ENCODE data around the gene CNOT3. TPM values are rescaled to one million over a fixed set of nuclear protein-coding genes. Genes with fewer than 3 reads are reported as not detected.
A peak's percentile ranks its signal among the peaks of the same experiment; 100 is the strongest.

The CNOT3 gene
- total and polyA plus RNA-seq, 2 of the 13 experiments (the other 11 are each of a cell fraction or from before 2014, with no cell fraction given): 4.3 to 5.8 TPM

DNA sequence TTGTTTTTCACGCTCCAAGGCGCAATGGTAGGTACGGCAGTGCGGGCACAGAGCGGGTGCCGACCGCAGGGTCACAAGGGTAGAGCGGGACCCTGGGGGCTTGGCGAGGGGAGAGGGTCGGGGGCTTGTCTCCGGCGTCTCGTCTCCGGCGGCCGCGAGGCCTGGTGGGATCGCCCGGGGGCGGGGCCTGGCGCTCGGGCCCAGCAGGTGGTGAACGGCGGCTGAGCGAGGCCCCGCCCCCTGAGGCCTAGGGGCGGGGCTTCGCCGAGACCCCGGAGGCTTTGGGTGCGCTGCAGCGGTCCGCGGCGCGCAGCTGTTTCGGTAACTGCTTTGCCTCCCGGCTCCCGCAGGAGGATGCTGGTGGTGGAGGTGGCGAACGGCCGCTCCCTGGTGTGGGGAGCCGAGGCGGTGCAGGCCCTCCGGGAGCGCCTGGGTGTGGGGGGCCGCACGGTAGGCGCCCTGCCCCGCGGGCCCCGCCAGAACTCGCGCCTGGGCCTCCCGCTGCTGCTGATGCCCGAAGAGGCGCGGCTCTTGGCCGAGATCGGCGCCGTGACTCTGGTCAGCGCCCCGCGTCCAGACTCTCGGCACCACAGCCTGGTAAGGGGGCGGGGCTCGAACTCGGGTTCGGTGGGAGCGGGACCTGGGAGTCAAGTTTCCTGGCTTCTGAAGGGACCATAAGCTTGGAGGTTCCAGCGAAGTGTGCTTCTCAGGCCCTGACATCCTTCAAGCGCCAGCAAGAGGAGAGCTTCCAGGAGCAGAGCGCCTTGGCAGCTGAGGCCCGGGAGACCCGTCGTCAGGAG is 53.6 kb downstream of the CNOT3 start, which contains the start of gene TSEN34:
Gene TSEN34, plus strand, starts transcription at position 298 of the 800 bp plus-strand sequence. Its CDS starts 57 bp downstream, at position 355.
- TSS peak; percentile 47 for BruUV-seq (replicated peaks)
- Histone ChIP-seq H4K20me1 (ENCODE audit: insufficient read depth, low read length) (no peaks in the 10 kb centered on the region), H2AFZ (ENCODE audit: low read length) (no peak within 1 kb of the TSS), H3K79me2 (ENCODE audit: insufficient read depth, low read length) (peaks cover 28% of the 10 kb centered on the region), H3K4me1 (ENCODE audit: insufficient read depth, low read length) (peaks cover 40% of the 10 kb centered on the region), H3K36me3 (replicated peaks in 1 of 2; ENCODE audit: control insufficient read depth in 1 of 2, insufficient read depth in 2 of 2, low read length in 2 of 2) (peaks cover 6 to 27% of the 10 kb centered on the region in 2 experiments; a peak in 4 of 5 replicates), H3K4me2 (ENCODE audit: low read depth, low read length) (peak within 1 kb of the TSS; percentile 93), H3K27ac (ENCODE audit: extremely low read length, insufficient read depth, low read length) (peak within 1 kb of the TSS; percentile 96), H3K9me3 (ENCODE audit: low read length) (no peaks in the 10 kb centered on the region), H3K4me3 (replicated peaks in 1 of 3; ENCODE audit: insufficient read depth in 1 of 3, low read depth in 2 of 3, low read length in 3 of 3) (peak within 1 kb of the TSS; percentile 82 to 91 (median 88)), H3K27me3 (ENCODE audit: control insufficient read depth in 1 of 2, insufficient read depth in 2 of 2, low read length in 2 of 2) (no peaks in the 10 kb centered on the region), H3K9ac (ENCODE audit: insufficient read depth, low read depth, low read length) (peak within 1 kb of the TSS; percentile 92)
- POLR2A ChIA-PET: interaction anchor here (0.8 to 4.9 kb wide), 11 partner anchors 11 to 327 kb away, joined by 3 to 306 read pairs (median 7); partner anchors contain the start of genes CNOT3, LENG1, MYADM and PRPF31
- DNase-seq (ENCODE audit: low spot score): peak; percentile 71
- 3% methylated on average over 15 of the region's 77 CpGs for WGBS (ENCODE audit: low lambda C conversion rate)
- FAIRE-seq: no peak
- in situ Hi-C loops (cut with HindIII; ENCODE audit: extremely low pct_ligation_motif_present, low pct_unique_long_range_greater_than_20kb): no loop called here
- CTCF ChIA-PET (ENCODE audit: low intra/inter-chr PET ratio, low total read pairs): no interaction called here
- intact Hi-C loops (cut with micrococcal nuclease; ENCODE audit: unreplicated experiment): loop anchor here (2.0 to 5.0 kb wide), 2 partner anchors 20 to 41 kb away; no protein-coding TSS in a partner anchor
- peak; percentile 46 for ATAC-seq
- no peak for TF ChIP-seq PCBP2 (optimal IDR thresholded peaks at IDR 0.05; ENCODE audit: low read depth, low read length, poor library complexity, severe bottlenecking)
- TF ChIP-seq, protein P1, sequence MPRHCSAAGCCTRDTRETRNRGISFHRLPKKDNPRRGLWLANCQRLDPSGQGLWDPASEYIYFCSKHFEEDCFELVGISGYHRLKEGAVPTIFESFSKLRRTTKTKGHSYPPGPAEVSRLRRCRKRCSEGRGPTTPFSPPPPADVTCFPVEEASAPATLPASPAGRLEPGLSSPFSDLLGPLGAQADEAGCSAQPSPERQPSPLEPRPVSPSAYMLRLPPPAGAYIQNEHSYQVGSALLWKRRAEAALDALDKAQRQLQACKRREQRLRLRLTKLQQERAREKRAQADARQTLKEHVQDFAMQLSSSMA (CRISPR knock-in tag; IDR thresholded peaks at IDR 0.05): no peak
- TF ChIP-seq ZNF30 (CRISPR knock-in tag; IDR thresholded peaks at IDR 0.05): no peak
- peak; percentile 85; the same call in 1 of the 2 replicates for TF ChIP-seq ZNF235 (CRISPR knock-in tag; IDR thresholded peaks at IDR 0.05; ENCODE audit: borderline replicate concordance)
- TF ChIP-seq MEIS2 (CRISPR knock-in tag; IDR thresholded peaks at IDR 0.05): peak; percentile 33; the same call in 1 of the 2 replicates
- TF ChIP-seq ZNF839 (CRISPR knock-in tag; IDR thresholded peaks at IDR 0.05; ENCODE audit: borderline replicate concordance): 0 out of 2 replicates have a peak, but pooled peaks have one; percentile 37
- TF ChIP-seq SYNCRIP (IDR thresholded peaks at IDR 0.05; ENCODE audit: insufficient read depth, low read depth, low read length): no peak
- peak; percentile 21; the same call in 1 of the 2 replicates for TF ChIP-seq ZSCAN12 (CRISPR knock-in tag; IDR thresholded peaks at IDR 0.05)
- TF ChIP-seq ATF1 (CRISPR knock-in tag; IDR thresholded peaks at IDR 0.05): no peak
- peak; percentile 54; the same call in 1 of the 2 replicates for TF ChIP-seq KDM5B (CRISPR knock-in tag; IDR thresholded peaks at IDR 0.05; ENCODE audit: borderline replicate concordance)
- 0 out of 2 replicates have a peak, but pooled peaks have one; percentile 40 for TF ChIP-seq POLR2G (IDR thresholded peaks at IDR 0.05; ENCODE audit: low read depth, low read length)
- no peak for TF ChIP-seq EP300 (IDR thresholded peaks at IDR 0.05; ENCODE audit: low read depth in 2 of 2, low read length in 2 of 2)
- TF ChIP-seq EP300 (CRISPR knock-in tag; IDR thresholded peaks at IDR 0.05; ENCODE audit: borderline replicate concordance): 0 out of 2 replicates have a peak, but pooled peaks have one; percentile 26
- TF ChIP-seq ZNF17 (CRISPR knock-in tag; IDR thresholded peaks at IDR 0.05): no peak
- TF ChIP-seq GLI4 (CRISPR knock-in tag; IDR thresholded peaks at IDR 0.05; ENCODE audit: borderline replicate concordance): peak; percentile 83; the same call in 1 of the 2 replicates
- peak; percentile 68; the same call in 1 of the 2 replicates for TF ChIP-seq ZNF547 (CRISPR knock-in tag; IDR thresholded peaks at IDR 0.05)
- TF ChIP-seq, protein P2, sequence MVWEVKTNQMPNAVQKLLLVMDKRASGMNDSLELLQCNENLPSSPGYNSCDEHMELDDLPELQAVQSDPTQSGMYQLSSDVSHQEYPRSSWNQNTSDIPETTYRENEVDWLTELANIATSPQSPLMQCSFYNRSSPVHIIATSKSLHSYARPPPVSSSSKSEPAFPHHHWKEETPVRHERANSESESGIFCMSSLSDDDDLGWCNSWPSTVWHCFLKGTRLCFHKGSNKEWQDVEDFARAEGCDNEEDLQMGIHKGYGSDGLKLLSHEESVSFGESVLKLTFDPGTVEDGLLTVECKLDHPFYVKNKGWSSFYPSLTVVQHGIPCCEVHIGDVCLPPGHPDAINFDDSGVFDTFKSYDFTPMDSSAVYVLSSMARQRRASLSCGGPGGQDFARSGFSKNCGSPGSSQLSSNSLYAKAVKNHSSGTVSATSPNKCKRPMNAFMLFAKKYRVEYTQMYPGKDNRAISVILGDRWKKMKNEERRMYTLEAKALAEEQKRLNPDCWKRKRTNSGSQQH (CRISPR knock-in tag; IDR thresholded peaks at IDR 0.05; ENCODE audit: low read depth): no peak
- TF ChIP-seq ZFP36L1 (CRISPR knock-in tag; IDR thresholded peaks at IDR 0.05): 0 out of 2 replicates have a peak, but pooled peaks have one; percentile 33
- TF ChIP-seq SP1 (IDR thresholded peaks at IDR 0.05): 0 out of 2 replicates have a peak, but pooled peaks have one; percentile 49
- TF ChIP-seq SP1 (CRISPR knock-in tag; IDR thresholded peaks at IDR 0.05): peak; percentile 47
- no peak for TF ChIP-seq TCF12 (IDR thresholded peaks at IDR 0.05)
- peak; percentile 36; the same call in 1 of the 2 replicates for TF ChIP-seq TCF12 (CRISPR knock-in tag; IDR thresholded peaks at IDR 0.05)
- 0 out of 2 replicates have a peak, but pooled peaks have one; percentile 7 for TF ChIP-seq FOSL1 (CRISPR knock-in tag; IDR thresholded peaks at IDR 0.05; ENCODE audit: borderline replicate concordance)

Data from HepG2 (cell line).